Measurements from ENCODE around the gene ANO2.

Gene ANO2

GRCh38 chr12:5585178-5585577 is 359.9 kb downstream of the ANO2 start:
- TF ChIP-seq ZNF274 (IDR thresholded peaks at IDR 0.05; ENCODE audit: low read depth, low read length) (no peak), YY1 (IDR thresholded peaks at IDR 0.05; ENCODE audit: insufficient read depth, insufficient read length) (no peak), SUZ12 (IDR thresholded peaks at IDR 0.05; ENCODE audit: extremely low read depth, insufficient read depth, insufficient read length) (no peak)

GRCh38 chr12:5584412-5585175 is 360.5 kb downstream of the ANO2 start:
- Histone ChIP-seq H3K36me3 (ENCODE audit: insufficient read depth, insufficient read length, low read length) (no peaks in the 10 kb centered on the region), H3K27me3 (ENCODE audit: insufficient read depth, insufficient read length) (no peaks in the 10 kb centered on the region), H3K9me3 (ENCODE audit: insufficient read depth, low read length) (peaks cover 9% of the 10 kb centered on the region; the same call in 1 of the 2 replicates), H3K9ac (ENCODE audit: insufficient read length, low read depth) (no peak overlapping the region), H3K4me1 (ENCODE audit: insufficient read depth, insufficient read length) (peaks cover 24% of the 10 kb centered on the region), H3K4me3 (ENCODE audit: insufficient read length, low read depth) (no peak overlapping the region)
- no peak for DNase-seq (ENCODE audit: low read depth, low spot score)
- TF ChIP-seq SUZ12 (IDR thresholded peaks at IDR 0.05; ENCODE audit: extremely low read depth, insufficient read depth, insufficient read length) (no peak), ZNF274 (IDR thresholded peaks at IDR 0.05; ENCODE audit: low read depth, low read length) (no peak), YY1 (IDR thresholded peaks at IDR 0.05; ENCODE audit: insufficient read depth, insufficient read length) (no peak)

More at GRCh38 chr12:5585178-5585577, 359.9 kb downstream of the ANO2 start:
- no peak overlapping the region for H3K4me3 ChIP-seq (ENCODE audit: insufficient read length, low read depth)
- H3K27me3 ChIP-seq (ENCODE audit: insufficient read depth, insufficient read length), result no peaks in the 10 kb centered on the region
- peaks cover 26% of the 10 kb centered on the region for H3K4me1 ChIP-seq (ENCODE audit: insufficient read depth, insufficient read length)
- H3K9me3 ChIP-seq (ENCODE audit: insufficient read depth, low read length), result peaks cover 9% of the 10 kb centered on the region; the same call in 1 of the 2 replicates
- H3K9ac ChIP-seq (ENCODE audit: insufficient read length, low read depth), result no peak overlapping the region
- no peaks in the 10 kb centered on the region for H3K36me3 ChIP-seq (ENCODE audit: insufficient read depth, insufficient read length, low read length)
- DNase-seq (ENCODE audit: low read depth, low spot score), result no peak

DNA sequence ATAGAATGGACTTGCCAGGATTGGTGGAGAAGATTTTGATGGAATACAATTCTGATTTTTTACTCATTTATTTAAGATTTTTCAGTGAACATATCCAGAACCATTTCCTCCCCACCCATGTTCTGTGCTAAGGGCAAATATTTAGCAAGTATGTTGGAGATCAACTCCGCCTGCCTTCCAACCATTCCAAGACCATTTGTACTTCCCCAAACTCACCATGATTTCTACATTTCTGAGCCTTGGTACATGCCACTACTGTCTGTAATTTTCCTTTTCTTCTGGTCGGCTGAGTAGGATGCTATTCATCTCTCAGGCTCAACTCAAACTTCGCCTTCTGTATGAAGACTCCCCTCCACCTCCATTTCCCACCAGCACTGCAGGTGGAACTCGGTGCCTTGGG is 362.5 kb downstream of the ANO2 start:
- no peak for DNase-seq (ENCODE audit: low read depth, low spot score)
- no peak overlapping the region for H3K4me3 ChIP-seq (ENCODE audit: insufficient read length, low read depth)
- peaks cover 12% of the 10 kb centered on the region for H3K4me1 ChIP-seq (ENCODE audit: insufficient read depth, insufficient read length)
- H3K27me3 ChIP-seq (ENCODE audit: insufficient read depth, insufficient read length), result no peaks in the 10 kb centered on the region
- no peaks in the 10 kb centered on the region for H3K36me3 ChIP-seq (ENCODE audit: insufficient read depth, insufficient read length, low read length)
- H3K9me3 ChIP-seq (ENCODE audit: insufficient read depth, low read length), result peaks cover 9% of the 10 kb centered on the region; the same call in 1 of the 2 replicates
- no peak overlapping the region for H3K9ac ChIP-seq (ENCODE audit: insufficient read length, low read depth)
- TF ChIP-seq SUZ12 (IDR thresholded peaks at IDR 0.05; ENCODE audit: extremely low read depth, insufficient read depth, insufficient read length) (no peak), YY1 (IDR thresholded peaks at IDR 0.05; ENCODE audit: insufficient read depth, insufficient read length) (no peak), ZNF274 (IDR thresholded peaks at IDR 0.05; ENCODE audit: low read depth, low read length) (no peak)

DNA sequence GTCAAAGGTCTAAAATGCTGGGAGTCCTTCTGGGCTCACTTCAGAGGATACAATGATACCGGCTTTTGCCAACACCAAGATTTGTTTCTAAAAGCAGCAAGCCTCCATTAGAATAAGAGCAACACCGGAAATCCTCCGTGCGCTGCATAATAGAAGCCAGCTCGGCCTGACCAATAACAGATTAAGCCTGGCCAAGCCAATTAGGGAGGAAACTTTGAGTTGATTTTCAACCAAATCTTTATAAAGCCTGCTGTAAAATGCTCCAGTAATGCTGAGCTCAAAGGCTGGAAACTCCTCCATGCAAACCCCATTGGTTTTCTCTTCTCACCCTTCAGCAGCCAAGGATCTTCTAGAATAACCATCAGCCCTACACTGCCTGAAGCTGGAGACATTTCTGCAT is 363.0 kb downstream of the ANO2 start:
- no peaks in the 10 kb centered on the region for H3K36me3 ChIP-seq (ENCODE audit: insufficient read depth, insufficient read length, low read length)
- no peak overlapping the region for H3K9ac ChIP-seq (ENCODE audit: insufficient read length, low read depth)

GRCh38 chr12:5581616-5582015 is 363.4 kb downstream of the ANO2 start:
- Histone ChIP-seq H3K4me3 (ENCODE audit: insufficient read length, low read depth) (no peak overlapping the region), H3K4me1 (ENCODE audit: insufficient read depth, insufficient read length) (peaks cover 10% of the 10 kb centered on the region), H3K36me3 (ENCODE audit: insufficient read depth, insufficient read length, low read length) (no peaks in the 10 kb centered on the region), H3K9me3 (ENCODE audit: insufficient read depth, low read length) (peaks cover 9% of the 10 kb centered on the region; the same call in 1 of the 2 replicates), H3K9ac (ENCODE audit: insufficient read length, low read depth) (no peak overlapping the region), H3K27me3 (ENCODE audit: insufficient read depth, insufficient read length) (no peaks in the 10 kb centered on the region)
- TF ChIP-seq YY1 (IDR thresholded peaks at IDR 0.05; ENCODE audit: insufficient read depth, insufficient read length), result no peak
- no peak for TF ChIP-seq ZNF274 (IDR thresholded peaks at IDR 0.05; ENCODE audit: low read depth, low read length)
- no peak for TF ChIP-seq SUZ12 (IDR thresholded peaks at IDR 0.05; ENCODE audit: extremely low read depth, insufficient read depth, insufficient read length)
- DNase-seq (ENCODE audit: low read depth, low spot score), result no peak

More for the DNA sequence above, 363.0 kb downstream of the ANO2 start:
- peaks cover 9% of the 10 kb centered on the region; the same call in 1 of the 2 replicates for H3K9me3 ChIP-seq (ENCODE audit: insufficient read depth, low read length)
- no peaks in the 10 kb centered on the region for H3K27me3 ChIP-seq (ENCODE audit: insufficient read depth, insufficient read length)
- peaks cover 14% of the 10 kb centered on the region for H3K4me1 ChIP-seq (ENCODE audit: insufficient read depth, insufficient read length)
- DNase-seq (ENCODE audit: low read depth, low spot score), result no peak
- H3K4me3 ChIP-seq (ENCODE audit: insufficient read length, low read depth), result no peak overlapping the region
- no peak for TF ChIP-seq YY1 (IDR thresholded peaks at IDR 0.05; ENCODE audit: insufficient read depth, insufficient read length)
- no peak for TF ChIP-seq ZNF274 (IDR thresholded peaks at IDR 0.05; ENCODE audit: low read depth, low read length)
- TF ChIP-seq SUZ12 (IDR thresholded peaks at IDR 0.05; ENCODE audit: extremely low read depth, insufficient read depth, insufficient read length), result no peak

- no peaks in the 10 kb centered on the region for H3K36me3 ChIP-seq (ENCODE audit: insufficient read depth, insufficient read length, low read length)
- no peaks in the 10 kb centered on the region for H3K27me3 ChIP-seq (ENCODE audit: insufficient read depth, insufficient read length)
- DNase-seq (ENCODE audit: low read depth, low spot score), result no peak
- H3K9me3 ChIP-seq (ENCODE audit: insufficient read depth, low read length), result peaks cover 9% of the 10 kb centered on the region; the same call in 1 of the 2 replicates
- peaks cover 5% of the 10 kb centered on the region for H3K4me1 ChIP-seq (ENCODE audit: insufficient read depth, insufficient read length)
- no peak overlapping the region for H3K9ac ChIP-seq (ENCODE audit: insufficient read length, low read depth)
- TF ChIP-seq ZNF274 (IDR thresholded peaks at IDR 0.05; ENCODE audit: low read depth, low read length) (no peak), SUZ12 (IDR thresholded peaks at IDR 0.05; ENCODE audit: extremely low read depth, insufficient read depth, insufficient read length) (no peak)
- H3K4me3 ChIP-seq (ENCODE audit: insufficient read length, low read depth), result no peak overlapping the region
These were observed 364.0 kb downstream of the ANO2 start for GRCh38 chr12:5581019-5581418.

DNA sequence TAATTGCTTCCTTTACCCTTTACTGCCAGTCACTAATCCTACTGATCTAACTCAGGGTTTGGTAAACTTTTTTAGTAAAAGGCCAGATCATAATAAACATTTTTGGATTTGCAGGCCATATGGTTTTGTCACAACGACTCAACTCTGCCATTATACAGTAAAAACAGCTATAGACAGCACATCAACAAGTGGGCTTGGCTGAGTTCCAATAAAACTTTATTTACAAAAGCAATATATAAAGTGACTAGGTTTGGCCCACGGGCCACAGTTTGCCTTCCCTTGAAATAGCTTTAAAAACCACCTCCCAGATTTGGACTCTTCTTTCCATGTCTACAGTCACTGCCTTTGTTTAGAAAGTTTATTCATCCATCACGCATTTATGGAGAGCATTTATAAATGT is 366.3 kb downstream of the ANO2 start:
- TF ChIP-seq YY1 (IDR thresholded peaks at IDR 0.05; ENCODE audit: insufficient read depth, insufficient read length), result no peak
- Histone ChIP-seq H3K27me3 (ENCODE audit: insufficient read depth, insufficient read length) (no peaks in the 10 kb centered on the region), H3K4me3 (ENCODE audit: insufficient read length, low read depth) (no peak overlapping the region), H3K9ac (ENCODE audit: insufficient read length, low read depth) (no peak overlapping the region), H3K9me3 (ENCODE audit: insufficient read depth, low read length) (no peaks in the 10 kb centered on the region), H3K36me3 (ENCODE audit: insufficient read depth, insufficient read length, low read length) (no peaks in the 10 kb centered on the region), H3K4me1 (ENCODE audit: insufficient read depth, insufficient read length) (peaks cover 3% of the 10 kb centered on the region)
- no peak for DNase-seq (ENCODE audit: low read depth, low spot score)
